ENCODE data around the gene CFAP77. TPM values are rescaled to one million over a fixed set of nuclear protein-coding genes. Genes with fewer than 3 reads are reported as not detected.

The CFAP77 gene
- total and polyA plus RNA-seq, 9 donors = 0.11 to 13.8 (median 0.47) TPM; not detected in 4

DNA sequence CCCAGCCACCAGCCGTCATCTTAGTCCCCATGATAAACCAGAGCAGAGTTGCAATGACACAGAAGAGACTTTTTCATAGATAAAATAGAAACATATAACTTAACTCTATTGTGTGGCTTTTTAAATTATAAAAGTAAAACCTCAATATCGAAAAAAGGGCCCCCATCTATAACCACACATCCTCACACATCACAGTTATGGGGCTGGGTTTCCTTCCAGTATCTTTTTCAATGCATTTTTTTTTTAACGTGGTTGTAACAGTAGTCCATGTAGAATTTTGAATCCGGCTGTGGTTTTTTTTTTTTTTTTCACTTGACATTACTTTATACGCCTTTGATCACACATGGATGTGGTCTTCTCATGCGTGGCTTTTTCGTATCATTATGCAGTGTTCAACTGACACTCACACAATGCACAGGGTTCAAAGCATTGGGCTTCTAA is 77.4 kb downstream of the CFAP77 start:
- no peak for DNase-seq
- no peaks in the 10 kb centered on the region for H3K27me3 ChIP-seq
- TF ChIP-seq EP300 (IDR thresholded peaks at IDR 0.05) = no peak
- TF ChIP-seq, protein P1, sequence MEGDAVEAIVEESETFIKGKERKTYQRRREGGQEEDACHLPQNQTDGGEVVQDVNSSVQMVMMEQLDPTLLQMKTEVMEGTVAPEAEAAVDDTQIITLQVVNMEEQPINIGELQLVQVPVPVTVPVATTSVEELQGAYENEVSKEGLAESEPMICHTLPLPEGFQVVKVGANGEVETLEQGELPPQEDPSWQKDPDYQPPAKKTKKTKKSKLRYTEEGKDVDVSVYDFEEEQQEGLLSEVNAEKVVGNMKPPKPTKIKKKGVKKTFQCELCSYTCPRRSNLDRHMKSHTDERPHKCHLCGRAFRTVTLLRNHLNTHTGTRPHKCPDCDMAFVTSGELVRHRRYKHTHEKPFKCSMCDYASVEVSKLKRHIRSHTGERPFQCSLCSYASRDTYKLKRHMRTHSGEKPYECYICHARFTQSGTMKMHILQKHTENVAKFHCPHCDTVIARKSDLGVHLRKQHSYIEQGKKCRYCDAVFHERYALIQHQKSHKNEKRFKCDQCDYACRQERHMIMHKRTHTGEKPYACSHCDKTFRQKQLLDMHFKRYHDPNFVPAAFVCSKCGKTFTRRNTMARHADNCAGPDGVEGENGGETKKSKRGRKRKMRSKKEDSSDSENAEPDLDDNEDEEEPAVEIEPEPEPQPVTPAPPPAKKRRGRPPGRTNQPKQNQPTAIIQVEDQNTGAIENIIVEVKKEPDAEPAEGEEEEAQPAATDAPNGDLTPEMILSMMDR (IDR thresholded peaks at IDR 0.05) = no peak
- intact Hi-C loops (cut with DNase I) = no loop called here
- H3K36me3 ChIP-seq = no peaks in the 10 kb centered on the region
- H3K4me1 ChIP-seq (ENCODE audit: insufficient read depth) = no peaks in the 10 kb centered on the region
- no peak overlapping the region for H3K4me3 ChIP-seq
- H3K27ac ChIP-seq = no peak overlapping the region
- H3K9me3 ChIP-seq = no peaks in the 10 kb centered on the region
- 76 to 82% (median 79%) methylated on average over 7 of the region's 7 CpGs for WGBS, 3 donors

DNA sequence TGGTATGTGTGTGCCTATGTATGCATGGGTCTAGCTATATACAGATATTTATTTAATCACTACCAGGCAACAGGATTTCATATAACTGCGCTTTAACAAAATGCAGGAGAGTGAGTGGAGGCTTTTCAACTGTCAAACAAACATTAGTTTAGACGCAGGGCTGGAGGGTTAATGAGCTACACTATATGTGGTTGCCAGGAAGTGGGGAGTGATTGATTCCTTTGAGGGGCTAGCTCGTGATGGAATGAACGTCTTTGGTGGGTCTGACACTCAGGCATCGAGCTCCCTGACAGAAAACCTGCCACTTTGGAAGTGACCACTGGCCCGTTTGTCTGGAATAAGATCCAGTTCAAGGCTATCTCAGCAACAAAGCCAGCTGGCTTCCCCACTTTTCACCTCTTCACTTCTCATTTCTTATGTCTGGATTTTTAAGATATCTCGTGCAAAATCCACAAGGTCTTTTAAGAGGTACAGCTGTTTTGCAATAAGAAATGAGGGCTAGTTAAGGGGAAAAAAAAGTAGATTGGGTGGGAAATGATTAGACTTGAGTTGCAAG is 78.0 kb downstream of the CFAP77 start:
- 17 to 23% (median 20%) methylated on average over 7 of the region's 7 CpGs for WGBS, 3 donors
- intact Hi-C loops (cut with DNase I) = no loop called here
- no peak for TF ChIP-seq EP300 (IDR thresholded peaks at IDR 0.05)
- TF ChIP-seq, protein P1 (IDR thresholded peaks at IDR 0.05) = no peak
- no peak for TF ChIP-seq POLR2A (IDR thresholded peaks at IDR 0.05)
- Histone ChIP-seq H3K27me3 (no peaks in the 10 kb centered on the region), H3K9me3 (no peaks in the 10 kb centered on the region), H3K36me3 (no peaks in the 10 kb centered on the region), H3K27ac (no peak overlapping the region), H3K4me3 (no peak overlapping the region), H3K4me1 (ENCODE audit: insufficient read depth) (no peaks in the 10 kb centered on the region)
- DNase-seq = no peak

DNA sequence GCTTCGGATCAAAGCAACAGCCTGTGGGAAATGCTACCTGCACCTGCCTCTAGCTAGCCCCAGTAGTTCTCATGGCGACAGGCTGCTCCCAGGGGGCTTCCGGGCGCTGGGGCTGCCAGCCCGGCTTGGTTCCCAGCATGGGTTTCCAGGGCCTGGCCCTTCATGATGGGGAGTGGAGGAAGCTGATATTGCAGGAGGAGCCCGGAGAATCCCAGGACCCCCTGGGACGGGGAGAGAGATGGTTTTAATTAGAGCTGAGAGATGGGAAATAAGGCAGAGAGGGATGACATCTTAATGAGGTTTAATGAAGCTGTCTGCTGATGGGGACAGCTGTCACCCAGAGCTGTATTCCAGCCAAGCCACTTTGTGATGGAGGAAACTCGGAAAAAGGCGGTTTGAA is 78.6 kb downstream of the CFAP77 start:
- no peaks in the 10 kb centered on the region for H3K27me3 ChIP-seq

DNA sequence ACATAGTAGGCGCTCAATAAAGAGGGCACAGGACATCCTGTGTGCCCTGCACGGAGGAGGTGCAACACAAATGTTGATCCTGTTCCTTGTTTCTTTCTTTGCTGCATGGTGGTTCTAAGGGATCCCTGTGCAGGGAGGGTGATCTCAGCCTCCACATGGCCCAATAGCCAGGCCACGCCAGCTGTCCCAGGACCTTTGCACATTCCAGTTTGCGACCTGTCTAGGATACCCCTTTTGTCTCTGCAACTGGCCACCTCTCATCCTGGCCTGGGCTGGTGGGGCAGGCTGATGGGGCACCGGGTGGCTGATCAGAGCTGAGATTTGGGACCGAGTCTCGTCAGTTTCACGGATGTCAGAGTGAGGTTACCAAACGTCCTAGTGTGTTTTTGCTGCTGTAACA is 79.5 kb downstream of the CFAP77 start:
- H3K36me3 ChIP-seq = no peaks in the 10 kb centered on the region
- intact Hi-C loops (cut with DNase I) = no loop called here
- no peak for TF ChIP-seq EP300 (IDR thresholded peaks at IDR 0.05)
- TF ChIP-seq, protein P1 (IDR thresholded peaks at IDR 0.05) = no peak
- no peak for TF ChIP-seq POLR2A (IDR thresholded peaks at IDR 0.05)
- 72 to 87% (median 78%) methylated on average over 9 of the region's 9 CpGs for WGBS, 3 donors
- no peak for DNase-seq
- H3K27me3 ChIP-seq = no peaks in the 10 kb centered on the region
- no peaks in the 10 kb centered on the region for H3K4me1 ChIP-seq (ENCODE audit: insufficient read depth)
- no peak overlapping the region for H3K4me3 ChIP-seq
- H3K27ac ChIP-seq = no peak overlapping the region
- H3K9me3 ChIP-seq = no peaks in the 10 kb centered on the region

More for the DNA sequence above, 78.6 kb downstream of the CFAP77 start:
- 34 to 45% (median 38%) methylated on average over 9 of the region's 9 CpGs for WGBS, 3 donors
- H3K27ac ChIP-seq = no peak overlapping the region
- no peaks in the 10 kb centered on the region for H3K4me1 ChIP-seq (ENCODE audit: insufficient read depth)
- DNase-seq = no peak
- H3K4me3 ChIP-seq = no peak overlapping the region
- intact Hi-C loops (cut with DNase I) = no loop called here
- no peaks in the 10 kb centered on the region for H3K9me3 ChIP-seq
- TF ChIP-seq POLR2A (IDR thresholded peaks at IDR 0.05) (no peak), EP300 (IDR thresholded peaks at IDR 0.05) (no peak)
- TF ChIP-seq, protein P1 (IDR thresholded peaks at IDR 0.05) = no peak
- H3K36me3 ChIP-seq = no peaks in the 10 kb centered on the region
